Activated CD8-positive, alpha-beta memory T cell treated with anti-CD3 and anti-CD28 coated beads, Interleukin-2, amount 10 ng/mL, durations not matched to agents 7 days and 5 days (primary cell): ENCODE results near the gene IL19. TPM values are rescaled to one million over a fixed set of nuclear protein-coding genes. Genes with fewer than 3 reads are reported as not detected.
"Not testable (repeated sequence)": the region's sequence is repeated elsewhere in the genome, so short reads cannot be mapped to it uniquely, and the experiment has no call there.

Source experiments
- ATAC-seq: fragments of 150-1000 bp; cut with Tn5 transposase; one replicate; pipeline ENCODE4 v1.10.0; 2021; ENCODE audit warnings: moderate library complexity
- CTCF ChIA-PET: fragments of 350-600 bp; sonication (Branson Sonifier 250); formaldehyde crosslinking; loops from one replicate; lab custom pipeline; 2021; ENCODE audit warnings: antibody characterized with exemption; lab: Charles Lee
- DNase-seq: peaks from one replicate; pipeline ENCODE4 v3.0.0-alpha.2; 2020
- H3K27ac Mint-ChIP-seq: one replicate; pipeline ENCODE4 v1.8.0; 2021; ENCODE audit warnings: mild to moderate bottlenecking, mixed read lengths
- H3K27me3 Mint-ChIP-seq: one replicate; pipeline ENCODE4 v1.8.0; 2021; ENCODE audit warnings: mixed read lengths
- H3K36me3 Mint-ChIP-seq: one replicate; pipeline ENCODE4 v1.8.0; 2021; ENCODE audit warnings: mild to moderate bottlenecking, mixed read lengths
- H3K4me1 Mint-ChIP-seq: one replicate; pipeline ENCODE4 v1.8.0; 2021; ENCODE audit warnings: mixed read lengths
- H3K4me3 Mint-ChIP-seq: one replicate; pipeline ENCODE4 v1.8.0; 2021; ENCODE audit warnings: mild to moderate bottlenecking, moderate library complexity, mixed read lengths
- H3K9me3 Mint-ChIP-seq: one replicate; pipeline ENCODE4 v1.8.0; 2022; ENCODE audit warnings: low read depth, mixed read lengths
- total RNA-seq, 2 experiments: library from RNA; stranded (reverse); gene quantifications; one replicate each; pipeline ENCODE4 v1.2.3, GENCODE V29; 2021

Gene IL19
- total RNA-seq, 2 experiments from 2014 or later: not detected

GRCh38 chr1:206768472-206769303 lies 1.9 kb upstream of the IL19 start:
- peaks cover 41% of the 10 kb centered on the region for H3K27me3 Mint-ChIP-seq
- peak overlapping the region; percentile 76 for H3K27ac Mint-ChIP-seq
- H3K4me3 Mint-ChIP-seq: peak overlapping the region; percentile 47
- DNase-seq (no peak), ATAC-seq (no peak)
- H3K36me3 Mint-ChIP-seq: peaks cover 5% of the 10 kb centered on the region
- CTCF ChIA-PET: interaction anchor here (0.7 to 9.5 kb wide), 17 partner anchors 8 to 154 kb away, joined by 3 to 92 read pairs (median 9); partner anchors contain the start of gene FCMR
- peaks cover 77% of the 10 kb centered on the region for H3K4me1 Mint-ChIP-seq
- no peaks in the 10 kb centered on the region for H3K9me3 Mint-ChIP-seq

GRCh38 chr1:206769304-206769731 lies 1.3 kb upstream of the IL19 start:
- ATAC-seq (peak; percentile 87), DNase-seq (peak; percentile 94)
- H3K4me1 Mint-ChIP-seq: peaks cover 78% of the 10 kb centered on the region
- peak overlapping the region; percentile 47 for H3K4me3 Mint-ChIP-seq
- H3K9me3 Mint-ChIP-seq: no peaks in the 10 kb centered on the region
- H3K27me3 Mint-ChIP-seq: peaks cover 40% of the 10 kb centered on the region
- H3K36me3 Mint-ChIP-seq: peaks cover 2% of the 10 kb centered on the region
- CTCF ChIA-PET: interaction anchor here (0.9 to 9.5 kb wide), 15 partner anchors 8 to 153 kb away, joined by 3 to 92 read pairs (median 9); partner anchors contain the start of gene FCMR
- H3K27ac Mint-ChIP-seq: peak overlapping the region; percentile 76

GRCh38 chr1:206771338-206771692 lies 742 bp downstream of the IL19 start:
- Mint-ChIP-seq H3K27me3 (peaks cover 50% of the 10 kb centered on the region), H3K27ac (no peak overlapping the region), H3K4me3 (no peak overlapping the region), H3K9me3 (no peaks in the 10 kb centered on the region), H3K4me1 (peaks cover 75% of the 10 kb centered on the region), H3K36me3 (no peaks in the 10 kb centered on the region)
- ATAC-seq (no peak), DNase-seq (no peak)
- CTCF ChIA-PET: interaction anchor here (1.2 to 9.5 kb wide), 7 partner anchors 10 to 38 kb away, joined by 3 to 92 read pairs (median 17); no protein-coding TSS in a partner anchor

- Mint-ChIP-seq H3K27ac (peak within 1 kb of the TSS; percentile 0), H3K36me3 (no peaks in the 10 kb centered on the region), H3K4me1 (peaks cover 64% of the 10 kb centered on the region), H3K9me3 (no peaks in the 10 kb centered on the region), H3K27me3 (peaks cover 47% of the 10 kb centered on the region), H3K4me3 (peak within 1 kb of the TSS; percentile 4)
- CTCF ChIA-PET: interaction anchor here (0.9 to 9.5 kb wide), 8 partner anchors 12 to 57 kb away, joined by 3 to 92 read pairs (median 4); no protein-coding TSS in a partner anchor
- ATAC-seq: no peak
- DNase-seq: no peak
Observed at GRCh38 chr1:206772243-206772937, 1.8 kb downstream of the IL19 start, which contains the start of gene IL10. TSS of gene IL10 (minus strand) at chr1:206772494. CDS start at chr1:206772435, 59 bp downstream.

- Mint-ChIP-seq H3K4me3 (no peak overlapping the region), H3K4me1 (peaks cover 53% of the 10 kb centered on the region), H3K36me3 (no peaks in the 10 kb centered on the region), H3K27me3 (peaks cover 49% of the 10 kb centered on the region), H3K9me3 (no peaks in the 10 kb centered on the region), H3K27ac (no peak overlapping the region)
- CTCF ChIA-PET: interaction anchor here (1.1 to 9.5 kb wide), 6 partner anchors 10 to 138 kb away, joined by 3 to 92 read pairs (median 6); no protein-coding TSS in a partner anchor
- DNase-seq (no peak), ATAC-seq (no peak)
Observed at GRCh38 chr1:206774093-206774492, 3.5 kb downstream of the IL19 start.

GRCh38 chr1:206776229-206776628 lies 5.7 kb downstream of the IL19 start:
- Mint-ChIP-seq H3K36me3 (no peaks in the 10 kb centered on the region), H3K4me3 (no peak overlapping the region)
- CTCF ChIA-PET: interaction anchor here (0.7 to 2.3 kb wide), 6 partner anchors 22 to 136 kb away, joined by 3 to 15 read pairs (median 3); partner anchors contain the start of gene IL20

GRCh38 chr1:206778031-206778430 lies 7.5 kb downstream of the IL19 start:
- H3K27ac Mint-ChIP-seq: no peak overlapping the region
- H3K4me3 Mint-ChIP-seq: no peak overlapping the region
- H3K36me3 Mint-ChIP-seq: no peaks in the 10 kb centered on the region
- CTCF ChIA-PET: interaction anchor here (1.0 to 2.3 kb wide), 3 partner anchors 9 to 43 kb away, joined by 3 to 15 read pairs (median 4); no protein-coding TSS in a partner anchor
- no peak for DNase-seq
- no peak for ATAC-seq
- H3K9me3 Mint-ChIP-seq: no peaks in the 10 kb centered on the region
- H3K27me3 Mint-ChIP-seq: peaks cover 29% of the 10 kb centered on the region
- peaks cover 31% of the 10 kb centered on the region for H3K4me1 Mint-ChIP-seq

More at GRCh38 chr1:206776229-206776628, 5.7 kb downstream of the IL19 start:
- H3K27me3 Mint-ChIP-seq: peaks cover 40% of the 10 kb centered on the region
- no peak for DNase-seq
- peaks cover 31% of the 10 kb centered on the region for H3K4me1 Mint-ChIP-seq
- H3K27ac Mint-ChIP-seq: no peak overlapping the region
- no peaks in the 10 kb centered on the region for H3K9me3 Mint-ChIP-seq
- ATAC-seq: no peak

GRCh38 chr1:206778911-206779310 lies 8.3 kb downstream of the IL19 start:
- H3K4me1 Mint-ChIP-seq: peaks cover 30% of the 10 kb centered on the region
- H3K27ac Mint-ChIP-seq, DNase-seq, H3K9me3 Mint-ChIP-seq, H3K36me3 Mint-ChIP-seq, ATAC-seq, H3K4me3 Mint-ChIP-seq: not testable (repeated sequence)
- CTCF ChIA-PET: interaction anchor here (1.0 to 1.3 kb wide), 2 partner anchors 10 to 43 kb away, joined by 3 to 4 read pairs; no protein-coding TSS in a partner anchor
- H3K27me3 Mint-ChIP-seq: peaks cover 22% of the 10 kb centered on the region

GRCh38 chr1:206779638-206780037 lies 9.1 kb downstream of the IL19 start:
- Mint-ChIP-seq H3K4me1 (peaks cover 32% of the 10 kb centered on the region), H3K36me3 (no peaks in the 10 kb centered on the region), H3K4me3 (no peak overlapping the region), H3K27me3 (peaks cover 17% of the 10 kb centered on the region), H3K9me3 (no peaks in the 10 kb centered on the region), H3K27ac (no peak overlapping the region)
- ATAC-seq (no peak), DNase-seq (no peak)
- CTCF ChIA-PET: interaction anchor here (1.3 to 9.0 kb wide), 2 partner anchors 10 to 43 kb away, joined by 4 to 92 read pairs; partner anchors contain the start of genes IL10 and IL19

- peaks cover 57% of the 10 kb centered on the region for H3K4me1 Mint-ChIP-seq
- H3K36me3 Mint-ChIP-seq: no peaks in the 10 kb centered on the region
- DNase-seq: peak; percentile 71
- H3K27me3 Mint-ChIP-seq: peaks cover 6% of the 10 kb centered on the region
- H3K9me3 Mint-ChIP-seq: no peaks in the 10 kb centered on the region
- ATAC-seq: no peak
- no peak overlapping the region for H3K4me3 Mint-ChIP-seq
- peak overlapping the region; percentile 15 for H3K27ac Mint-ChIP-seq
- CTCF ChIA-PET: interaction anchor here (0.8 to 9.0 kb wide), 5 partner anchors 13 to 48 kb away, joined by 4 to 92 read pairs (median 6); partner anchors contain the start of genes IL10 and IL19
Observed at GRCh38 chr1:206782448-206782847, 11.9 kb downstream of the IL19 start.

GRCh38 chr1:206783506-206783905 lies 12.9 kb downstream of the IL19 start:
- Mint-ChIP-seq H3K27ac (peak overlapping the region; percentile 34), H3K4me3 (no peak overlapping the region), H3K36me3 (no peaks in the 10 kb centered on the region), H3K9me3 (no peaks in the 10 kb centered on the region), H3K4me1 (peaks cover 65% of the 10 kb centered on the region), H3K27me3 (peaks cover 3% of the 10 kb centered on the region)
- DNase-seq: no peak
- CTCF ChIA-PET: interaction anchor here (1.0 to 9.0 kb wide), 7 partner anchors 14 to 129 kb away, joined by 3 to 92 read pairs (median 4); partner anchors contain the start of genes IL10 and IL19
- no peak for ATAC-seq

GRCh38 chr1:206784471-206784903 lies 13.9 kb downstream of the IL19 start:
- DNase-seq (peak; percentile 96), ATAC-seq (peak; percentile 83)
- Mint-ChIP-seq H3K27ac (peak overlapping the region; percentile 79), H3K4me1 (peaks cover 65% of the 10 kb centered on the region), H3K36me3 (no peaks in the 10 kb centered on the region), H3K4me3 (peak overlapping the region; percentile 32), H3K9me3 (no peaks in the 10 kb centered on the region), H3K27me3 (peaks cover 11% of the 10 kb centered on the region)
- CTCF ChIA-PET: interaction anchor here (0.8 to 9.0 kb wide), 9 partner anchors 13 to 128 kb away, joined by 3 to 92 read pairs (median 4); partner anchors contain the start of genes IL10 and IL19
